Hematopoietic multipotent progenitor cell treated with erythropoietin and hydrocortisone succinate and interleukin-3 and kit ligand, for 17 days (in vitro differentiated cells): Measurements from ENCODE around the gene CCDC198.

Experiments used
- DNase-seq: peaks from one replicate; pipeline ENCODE4 v3.0.0-alpha.2; 2015; ENCODE audit warnings: low spot score

Gene CCDC198

DNA sequence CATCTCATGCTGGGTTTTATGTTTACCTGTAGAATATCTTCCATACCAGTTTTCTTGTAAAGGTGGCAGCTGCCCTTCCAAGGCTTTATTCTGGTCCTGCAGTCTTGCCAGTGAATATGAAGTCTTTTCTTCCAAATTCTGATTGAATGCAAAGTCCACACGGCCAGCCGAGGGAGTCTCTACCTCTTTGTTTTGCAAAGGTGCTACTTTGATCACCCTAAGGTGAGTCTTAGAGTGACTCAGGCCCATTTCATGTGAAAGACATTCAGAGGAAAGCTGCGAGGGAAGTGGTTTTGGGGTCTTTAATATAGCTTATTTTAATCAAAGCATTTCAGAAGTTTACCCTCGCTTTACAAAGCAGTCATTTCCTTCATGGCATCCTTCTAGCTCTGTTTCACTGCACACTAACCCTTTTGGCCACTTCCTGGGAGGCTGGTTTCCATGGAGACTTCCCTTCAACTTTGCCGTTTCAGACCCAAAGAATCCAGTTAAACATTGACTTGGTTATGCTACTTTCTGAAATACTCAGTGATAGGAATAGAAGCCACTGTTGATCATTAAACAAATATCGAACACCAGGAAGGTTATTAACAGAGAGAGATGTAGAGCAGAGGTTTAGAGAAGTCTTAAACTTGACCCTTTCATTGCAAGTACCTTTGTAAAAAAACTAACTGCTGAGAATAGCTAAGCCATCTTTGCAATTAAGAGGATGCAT is at the start of gene CCDC198:
TSS of gene CCDC198 (minus strand) at position 391 of the 715 bp plus-strand sequence. CDS start at position 249, 142 bp downstream.
- DNase-seq: no peak

DNA sequence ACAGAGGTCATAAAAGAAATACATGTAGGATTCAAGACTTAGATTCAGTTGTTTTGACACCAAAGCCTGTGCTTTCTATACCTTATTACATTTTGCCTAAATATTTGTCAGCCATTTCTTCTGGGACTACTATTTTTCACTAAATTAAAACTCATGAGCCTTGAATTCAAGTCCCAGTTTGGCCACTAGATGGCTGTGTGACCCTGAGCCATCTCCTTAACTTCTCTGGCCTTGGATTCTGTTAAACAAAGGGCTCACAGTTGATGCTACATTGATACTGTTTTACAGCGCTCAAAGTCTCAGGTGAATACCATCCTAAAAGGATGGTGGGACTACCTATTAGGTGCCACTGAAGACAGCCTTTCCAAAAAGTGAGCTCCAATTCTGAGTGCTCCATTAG is 39.6 kb upstream of the CCDC198 start:
- no peak for DNase-seq

DNA sequence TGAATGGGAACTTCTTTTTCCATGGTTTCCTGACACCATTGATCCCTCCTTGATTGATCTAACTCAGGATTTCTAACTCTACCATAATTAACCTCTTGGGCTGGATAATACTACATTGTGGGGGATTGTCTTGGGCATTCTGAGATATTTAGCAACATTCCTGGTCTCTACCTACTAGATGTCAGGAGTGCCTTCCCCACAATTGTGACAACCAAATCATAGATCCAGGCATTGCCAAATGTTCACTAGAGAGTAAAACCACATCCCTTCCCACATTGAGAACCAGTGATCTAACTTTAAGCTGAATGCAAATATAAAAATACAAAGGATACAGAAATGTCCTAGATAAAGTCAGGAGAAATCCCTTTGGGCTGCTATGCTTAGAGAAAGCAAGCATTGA is 36.9 kb upstream of the CCDC198 start:
- no peak for DNase-seq

- no peak for DNase-seq
Measured at GRCh38 chr14:57526942-57527341, 33.3 kb upstream of the CCDC198 start.

DNA sequence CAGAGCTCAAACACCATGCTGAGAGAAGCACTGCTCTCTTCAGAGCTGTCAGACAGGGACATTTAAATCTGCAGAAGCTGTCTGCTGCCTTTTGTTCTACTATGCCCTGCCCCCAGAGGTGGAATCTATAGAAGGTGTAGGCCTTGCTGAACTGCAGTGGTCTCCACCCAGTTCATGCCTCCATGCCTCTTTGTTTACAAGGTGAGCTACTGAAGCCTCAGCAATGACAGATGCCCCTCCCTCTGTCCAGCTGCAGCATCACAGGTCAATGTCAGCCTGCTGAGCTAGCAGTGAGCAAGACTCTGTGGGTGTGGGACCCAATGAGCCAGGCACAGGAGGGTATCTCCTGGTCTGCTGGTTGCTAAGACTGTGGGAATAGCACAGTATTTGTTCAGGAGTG is 25.4 kb upstream of the CCDC198 start:
- no peak for DNase-seq

- no peak for DNase-seq
Measured at GRCh38 chr14:57512220-57512619, 18.6 kb upstream of the CCDC198 start.

GRCh38 chr14:57508756-57509155 is 15.1 kb upstream of the CCDC198 start:
- no peak for DNase-seq

- no peak for DNase-seq
Measured at GRCh38 chr14:57502586-57503254, 9.1 kb upstream of the CCDC198 start.

DNA sequence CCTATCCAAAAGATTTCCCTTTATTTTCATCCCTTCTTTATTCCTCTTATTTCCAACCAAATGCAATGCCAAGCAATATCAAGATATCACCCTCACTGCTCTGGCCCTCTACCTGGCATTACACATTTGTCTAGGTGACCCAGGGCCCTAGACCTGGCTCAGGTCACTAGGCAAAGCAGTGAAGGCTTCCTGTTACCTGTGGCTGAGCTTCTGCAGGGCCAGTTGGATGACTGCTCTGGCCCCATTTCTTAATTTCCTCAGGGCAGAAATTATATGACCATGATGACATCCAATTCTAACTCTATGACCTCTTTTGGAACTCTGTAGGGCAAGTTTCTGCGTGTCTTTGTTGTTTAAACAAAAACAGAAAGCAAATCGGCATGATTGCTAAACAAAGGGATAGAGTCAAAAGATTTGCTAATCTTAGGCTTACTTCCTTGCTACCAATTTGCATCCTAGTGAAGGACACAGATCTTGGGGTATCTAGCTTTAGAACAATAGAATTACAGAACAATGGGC is 7.4 kb upstream of the CCDC198 start:
- no peak for DNase-seq

GRCh38 chr14:57498659-57499058 is 5.0 kb upstream of the CCDC198 start:
- DNase-seq: no peak

DNA sequence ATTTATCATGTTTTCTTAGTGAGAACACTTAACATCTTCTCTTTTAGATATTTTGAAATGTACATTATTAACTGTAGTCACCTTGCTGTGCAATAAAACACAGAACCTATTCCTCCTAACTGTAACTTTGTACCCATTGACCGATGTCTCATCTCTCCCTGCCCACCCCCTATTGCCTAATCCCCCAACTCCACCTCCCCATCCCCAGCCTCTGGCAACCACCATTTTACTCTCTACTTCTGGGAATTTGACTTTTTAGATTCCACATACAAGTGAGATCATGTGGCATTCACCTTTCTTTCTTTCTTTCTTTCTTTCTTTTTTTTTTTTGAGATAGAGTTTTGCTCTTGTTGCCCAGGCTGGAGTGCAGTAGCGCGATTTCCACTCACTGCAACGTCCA is 4.4 kb upstream of the CCDC198 start:
- DNase-seq: no peak

GRCh38 chr14:57495416-57495815 is 1.8 kb upstream of the CCDC198 start:
- DNase-seq: no peak

DNA sequence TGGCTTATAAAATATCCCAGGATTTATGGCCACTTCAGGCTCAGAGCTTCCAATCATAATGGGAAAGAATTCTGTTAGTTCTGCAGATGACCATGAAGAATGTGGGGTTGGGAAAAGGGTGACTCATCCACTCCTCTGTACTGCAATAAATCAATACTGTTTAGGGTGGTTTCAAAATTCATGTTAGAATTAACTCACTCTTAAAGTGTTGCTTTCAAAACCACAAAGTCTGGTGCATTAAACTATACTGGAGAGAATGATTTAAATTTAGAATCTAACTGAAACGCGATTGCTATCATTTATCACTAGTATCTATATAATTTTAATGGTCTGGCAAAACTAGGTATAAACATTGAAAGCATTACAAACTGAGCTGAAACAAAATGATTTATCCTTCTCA is 798 bp downstream of the CCDC198 start:
- DNase-seq: no peak

DNA sequence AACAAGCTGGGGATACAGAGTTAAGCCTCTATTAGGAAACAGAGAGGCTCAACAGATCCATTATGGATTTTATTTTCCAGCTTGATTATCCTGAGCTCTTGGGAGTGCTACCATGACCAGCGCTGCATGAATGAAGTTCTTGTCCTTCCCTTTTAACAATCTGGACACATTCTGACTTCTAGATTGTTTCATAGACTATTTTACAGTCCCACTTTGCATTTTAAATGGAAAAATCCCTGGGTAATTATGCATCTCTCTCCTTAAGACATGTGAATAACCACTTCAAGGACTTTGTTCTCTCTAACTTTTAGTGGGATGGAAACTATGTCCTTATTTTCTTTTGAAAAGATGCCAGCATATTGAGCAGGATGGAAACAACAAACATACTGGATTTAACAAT is 2.0 kb downstream of the CCDC198 start:
- DNase-seq: no peak

DNA sequence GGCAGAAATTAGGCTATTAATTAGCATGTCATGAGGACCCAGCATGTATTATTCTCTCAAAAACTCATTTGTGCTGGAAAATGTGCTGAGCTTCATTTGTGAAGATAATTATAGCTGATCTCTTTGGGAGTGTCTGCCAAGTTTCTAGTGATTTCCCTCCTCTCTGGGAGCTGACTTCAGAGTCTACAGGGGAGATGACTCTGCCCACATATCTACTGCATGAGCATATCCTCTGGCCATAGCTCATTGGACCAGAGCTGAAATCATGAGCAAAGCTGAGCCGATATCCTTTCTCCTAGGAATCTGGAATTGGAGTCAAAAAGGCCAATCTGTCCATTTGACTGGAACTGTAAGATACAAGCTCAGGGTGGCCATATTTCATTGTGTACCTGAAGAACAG is 5.9 kb downstream of the CCDC198 start:
- no peak for DNase-seq

- no peak for DNase-seq
Measured at GRCh38 chr14:57486767-57487379, 6.8 kb downstream of the CCDC198 start.

DNA sequence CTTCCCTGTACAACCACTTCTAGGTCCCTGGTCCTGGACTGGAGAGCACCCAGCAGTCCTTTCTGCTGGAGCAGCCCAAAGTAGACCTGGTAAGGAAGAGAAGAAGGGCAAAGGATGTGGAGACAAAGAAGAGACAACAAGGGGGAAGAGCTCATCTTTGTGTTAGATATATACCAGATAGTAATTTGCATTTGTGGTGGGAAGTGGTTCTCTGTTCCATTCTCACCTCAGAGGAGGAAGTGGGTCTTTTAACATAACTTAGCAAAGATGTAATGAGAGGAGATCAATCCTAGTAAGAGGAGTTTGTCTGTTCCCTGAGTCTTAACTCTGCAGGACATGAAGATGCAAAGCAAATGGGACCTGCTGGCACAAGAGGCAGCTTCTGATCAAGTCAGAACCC is 8.0 kb downstream of the CCDC198 start:
- no peak for DNase-seq

DNA sequence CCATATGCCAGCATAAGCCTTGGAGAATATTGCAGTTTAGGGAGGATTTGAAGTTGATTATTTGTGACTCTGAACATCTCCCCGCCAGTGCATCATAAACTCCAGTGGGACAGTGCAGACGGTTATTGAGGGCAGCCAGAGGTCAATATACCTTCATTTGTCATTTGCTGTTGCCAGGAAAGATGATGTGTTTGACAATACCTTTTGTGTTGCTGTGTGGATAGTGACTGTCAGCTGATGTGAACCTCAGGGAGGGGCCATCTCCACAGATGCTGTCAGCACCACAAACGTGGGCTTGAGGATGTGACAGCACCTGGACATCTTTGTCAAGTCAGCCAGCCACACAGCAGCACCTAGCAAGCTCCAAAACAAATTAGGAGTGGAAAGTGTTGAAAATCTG is 11.5 kb downstream of the CCDC198 start:
- DNase-seq: no peak

GRCh38 chr14:57480051-57480450 is 13.6 kb downstream of the CCDC198 start:
- no peak for DNase-seq

DNA sequence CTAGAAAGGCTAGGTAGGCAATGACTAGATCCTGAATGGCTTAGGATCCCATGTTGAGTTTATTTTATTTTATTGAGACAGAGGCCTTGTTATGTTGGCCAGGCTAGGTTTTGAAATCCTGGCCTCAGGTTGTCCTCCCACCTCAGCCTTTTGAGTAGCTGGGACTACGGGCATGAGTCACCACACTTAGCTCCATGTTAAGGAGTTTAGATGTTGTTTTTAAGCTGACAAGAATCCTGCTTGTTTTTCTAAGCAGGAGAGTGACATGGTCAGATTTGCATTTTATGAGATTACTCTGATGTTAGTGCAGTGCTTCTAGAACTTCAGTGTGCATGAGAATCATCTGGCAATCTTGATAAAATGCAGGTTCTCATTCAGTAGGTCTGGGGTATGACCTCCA is 14.5 kb downstream of the CCDC198 start:
- DNase-seq: no peak

DNA sequence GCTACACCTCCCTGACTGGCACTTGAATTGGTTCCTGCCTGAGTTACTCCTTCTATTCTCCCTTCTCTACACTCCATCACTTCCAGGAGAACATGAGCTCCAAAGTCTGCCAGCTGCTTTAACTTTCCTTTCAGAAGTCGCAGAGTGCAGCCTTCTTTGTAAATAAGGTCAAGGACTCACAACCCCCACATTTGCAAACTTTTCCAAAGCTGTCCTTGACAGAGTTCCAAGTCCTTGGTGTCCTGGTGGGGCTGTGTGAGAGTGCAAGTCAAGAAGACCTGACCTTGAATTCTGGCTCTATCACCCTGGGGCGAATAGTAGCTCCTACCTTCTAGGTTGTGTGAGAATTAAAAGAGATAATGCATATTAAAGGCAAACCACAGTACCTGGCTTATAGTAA is 15.6 kb downstream of the CCDC198 start:
- no peak for DNase-seq

DNA sequence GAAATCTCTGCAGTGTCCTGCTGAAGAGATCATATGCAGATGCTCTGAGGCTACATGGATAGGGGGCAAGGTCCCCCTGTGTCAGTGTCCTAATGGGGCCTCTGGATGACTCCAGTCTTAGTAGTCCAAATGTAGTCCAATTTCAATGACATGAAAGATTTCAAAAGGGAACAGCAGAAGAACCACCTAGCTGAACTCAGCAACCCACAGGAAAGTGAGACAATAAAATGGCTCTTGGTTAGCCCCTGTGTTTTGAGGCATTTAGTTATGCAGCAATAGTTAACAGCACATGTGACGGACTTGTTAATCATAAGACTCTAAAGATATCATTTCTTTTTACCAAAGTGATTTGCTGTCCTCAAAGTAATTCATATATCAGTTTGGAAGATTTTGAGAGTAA is 22.7 kb downstream of the CCDC198 start:
- DNase-seq: no peak

DNA sequence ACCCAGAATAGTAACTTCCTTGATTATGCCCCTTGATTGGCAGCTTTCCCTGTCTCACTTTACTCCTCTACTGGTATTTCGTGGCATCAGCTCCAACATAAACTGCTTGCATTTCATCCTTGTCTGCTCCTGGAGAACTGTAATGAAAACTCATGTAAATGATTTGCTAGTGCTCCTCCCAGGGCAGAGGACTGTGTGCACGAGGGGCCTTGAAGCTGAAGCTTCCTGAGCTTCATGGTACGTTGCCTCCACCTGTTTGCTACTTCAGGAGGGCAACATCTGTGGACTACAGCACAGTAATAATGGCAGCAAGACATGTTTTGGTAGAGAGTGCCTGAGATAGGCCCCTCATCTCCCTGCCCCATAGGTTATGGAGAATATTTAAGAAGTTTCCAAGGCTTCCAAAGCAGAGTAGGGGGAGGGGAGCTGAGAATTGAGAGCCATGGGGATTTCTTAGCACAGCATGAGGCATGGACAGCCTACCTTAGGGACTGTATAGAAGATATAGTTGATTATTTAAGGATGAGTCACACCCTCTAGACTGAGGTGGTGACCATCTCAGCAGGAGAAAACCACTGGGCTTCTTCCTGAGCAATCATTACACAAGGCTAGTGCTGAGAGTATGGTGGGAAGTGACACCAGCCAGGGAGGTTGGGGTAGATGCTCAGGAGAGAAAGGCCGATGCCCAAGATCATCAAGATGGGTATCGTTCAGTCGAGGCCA is 29.5 kb downstream of the CCDC198 start:
- no peak for DNase-seq
